Measurements from ENCODE around the gene DACH1.

DACH1 gene

GRCh38 chr13:71516521-71516920, 350.5 kb downstream of the DACH1 start:
- no peak overlapping the region for H3K9ac ChIP-seq (ENCODE audit: low read length)
- H3K27me3 ChIP-seq (ENCODE audit: insufficient read depth, low read length) = no peaks in the 10 kb centered on the region
- no peak overlapping the region for H3K4me2 ChIP-seq (ENCODE audit: low read length)
- no peak overlapping the region for H2AFZ ChIP-seq (ENCODE audit: insufficient read depth, low read length, poor library complexity)
- H3K4ac ChIP-seq (ENCODE audit: low read depth, low read length) = no peak overlapping the region
- WGBS (ENCODE audit: extremely low coverage, insufficient coverage, insufficient read length) = no CpG with 5 or more reads among the region's 3 CpGs
- no peak overlapping the region for H3K23ac ChIP-seq (ENCODE audit: low read length)
- H4K91ac ChIP-seq (ENCODE audit: low read depth, low read length) = no peak overlapping the region
- no peaks in the 10 kb centered on the region for H3K79me1 ChIP-seq (ENCODE audit: low read length)
- no peak overlapping the region for H3K4me3 ChIP-seq (ENCODE audit: low read depth, low read length)
- H4K12ac ChIP-seq (ENCODE audit: low read depth, low read length) = no peak overlapping the region
- no peak overlapping the region for H2BK12ac ChIP-seq (ENCODE audit: low read length)
- no peak overlapping the region for H3K14ac ChIP-seq (ENCODE audit: low read length)
- H2AK5ac ChIP-seq (ENCODE audit: low read length) = no peak overlapping the region
- no peaks in the 10 kb centered on the region for H3K4me1 ChIP-seq (ENCODE audit: control insufficient read depth in 1 of 2, insufficient read depth in 2 of 2, low read length in 2 of 2)
- no peak for DNase-seq
- no peaks in the 10 kb centered on the region for H3K9me3 ChIP-seq (ENCODE audit: insufficient read depth, low read depth, low read length)
- H3K18ac ChIP-seq (ENCODE audit: low read length) = no peak overlapping the region
- H4K8ac ChIP-seq (ENCODE audit: low read depth, low read length) = no peak overlapping the region
- no peaks in the 10 kb centered on the region for H3K79me2 ChIP-seq (ENCODE audit: control insufficient read depth, insufficient read depth, low read length, poor library complexity)
- no peak overlapping the region for H2BK5ac ChIP-seq (ENCODE audit: low read depth, low read length, poor library complexity)
- no peak overlapping the region for H3K27ac ChIP-seq (ENCODE audit: low read depth, low read length)
- no peaks in the 10 kb centered on the region for H3K36me3 ChIP-seq (ENCODE audit: control insufficient read depth in 1 of 2, insufficient read depth in 2 of 2, low read length in 2 of 2)
- H2BK120ac ChIP-seq (ENCODE audit: insufficient read depth, low read length, poor library complexity) = no peak overlapping the region

- H2BK5ac ChIP-seq (ENCODE audit: low read depth, low read length, poor library complexity) = no peak overlapping the region
- H3K23ac ChIP-seq (ENCODE audit: low read length) = no peak overlapping the region
- no peak overlapping the region for H4K91ac ChIP-seq (ENCODE audit: low read depth, low read length)
- no peaks in the 10 kb centered on the region for H3K9me3 ChIP-seq (ENCODE audit: insufficient read depth, low read depth, low read length)
- DNase-seq = no peak
- H3K4me2 ChIP-seq (ENCODE audit: low read length) = no peak overlapping the region
- no CpG with 5 or more reads among the region's 4 CpGs for WGBS (ENCODE audit: extremely low coverage, insufficient coverage, insufficient read length)
- no peaks in the 10 kb centered on the region for H3K4me1 ChIP-seq (ENCODE audit: control insufficient read depth in 1 of 2, insufficient read depth in 2 of 2, low read length in 2 of 2)
- no peak overlapping the region for H2AK5ac ChIP-seq (ENCODE audit: low read length)
- H3K27me3 ChIP-seq (ENCODE audit: insufficient read depth, low read length) = no peaks in the 10 kb centered on the region
- H3K14ac ChIP-seq (ENCODE audit: low read length) = no peak overlapping the region
- no peak overlapping the region for H3K18ac ChIP-seq (ENCODE audit: low read length)
- H3K4me3 ChIP-seq (ENCODE audit: low read depth, low read length) = no peak overlapping the region
- H2AFZ ChIP-seq (ENCODE audit: insufficient read depth, low read length, poor library complexity) = no peak overlapping the region
- no peak overlapping the region for H4K12ac ChIP-seq (ENCODE audit: low read depth, low read length)
- no peaks in the 10 kb centered on the region for H3K79me2 ChIP-seq (ENCODE audit: control insufficient read depth, insufficient read depth, low read length, poor library complexity)
- H3K79me1 ChIP-seq (ENCODE audit: low read length) = no peaks in the 10 kb centered on the region
- H2BK12ac ChIP-seq (ENCODE audit: low read length) = no peak overlapping the region
- H3K4ac ChIP-seq (ENCODE audit: low read depth, low read length) = no peak overlapping the region
- no peak overlapping the region for H3K27ac ChIP-seq (ENCODE audit: low read depth, low read length)
- H3K9ac ChIP-seq (ENCODE audit: low read length) = no peak overlapping the region
- no peak overlapping the region for H2BK120ac ChIP-seq (ENCODE audit: insufficient read depth, low read length, poor library complexity)
- no peak overlapping the region for H4K8ac ChIP-seq (ENCODE audit: low read depth, low read length)
- H3K36me3 ChIP-seq (ENCODE audit: control insufficient read depth in 1 of 2, insufficient read depth in 2 of 2, low read length in 2 of 2) = no peaks in the 10 kb centered on the region
Measured at GRCh38 chr13:71515744-71516038, 351.3 kb downstream of the DACH1 start.

DNA sequence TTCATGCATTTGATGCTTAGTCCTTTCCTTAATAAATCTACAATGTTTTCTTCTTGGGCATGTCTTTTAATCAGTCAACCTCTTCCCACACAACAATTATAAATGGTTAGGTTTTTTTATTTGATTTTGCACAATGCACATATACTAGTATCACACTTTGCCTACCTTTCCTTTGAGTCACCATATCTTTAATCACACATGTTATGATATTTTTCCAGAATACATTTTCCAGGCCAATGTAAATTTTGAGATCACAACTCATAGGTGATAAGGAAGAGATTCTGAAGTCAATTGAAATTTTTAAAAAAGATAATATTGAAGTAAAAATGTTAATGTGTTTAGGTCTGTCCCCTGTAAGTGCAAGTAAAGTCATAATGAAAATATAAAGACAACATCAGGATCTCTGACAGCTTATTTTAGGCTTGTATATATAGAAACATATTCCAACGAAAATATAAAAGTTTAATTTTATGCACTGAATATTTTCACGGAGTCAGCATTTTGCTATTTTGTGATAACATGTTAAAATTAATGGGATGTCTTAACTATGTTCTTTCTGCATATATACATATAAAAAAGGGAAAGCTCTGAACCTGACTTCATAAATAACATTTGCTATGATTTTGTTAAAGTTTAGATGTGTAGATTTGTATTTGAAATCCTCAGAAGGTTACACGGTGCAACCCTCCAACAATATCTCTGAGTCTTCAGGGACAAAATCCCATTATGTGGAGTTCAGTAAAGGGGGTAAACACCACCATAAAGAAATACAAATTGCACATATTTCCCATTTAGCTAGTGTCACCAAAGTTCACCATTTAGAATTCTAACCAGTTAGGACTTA, 351.9 kb downstream of the DACH1 start:
- H3K4me2 ChIP-seq (ENCODE audit: low read length) = no peak overlapping the region
- no peaks in the 10 kb centered on the region for H3K4me1 ChIP-seq (ENCODE audit: control insufficient read depth in 1 of 2, insufficient read depth in 2 of 2, low read length in 2 of 2)
- no peak overlapping the region for H2BK12ac ChIP-seq (ENCODE audit: low read length)
- H3K27ac ChIP-seq (ENCODE audit: low read depth, low read length) = no peak overlapping the region
- no peaks in the 10 kb centered on the region for H3K79me1 ChIP-seq (ENCODE audit: low read length)
- no peak overlapping the region for H3K4me3 ChIP-seq (ENCODE audit: low read depth, low read length)
- no peak overlapping the region for H4K8ac ChIP-seq (ENCODE audit: low read depth, low read length)
- no CpG with 5 or more reads among the region's 3 CpGs for WGBS (ENCODE audit: extremely low coverage, insufficient coverage, insufficient read length)
- no peak overlapping the region for H3K4ac ChIP-seq (ENCODE audit: low read depth, low read length)
- no peak overlapping the region for H3K14ac ChIP-seq (ENCODE audit: low read length)
- no peaks in the 10 kb centered on the region for H3K79me2 ChIP-seq (ENCODE audit: control insufficient read depth, insufficient read depth, low read length, poor library complexity)
- H2AK5ac ChIP-seq (ENCODE audit: low read length) = no peak overlapping the region
- H4K91ac ChIP-seq (ENCODE audit: low read depth, low read length) = no peak overlapping the region
- no peak overlapping the region for H2AFZ ChIP-seq (ENCODE audit: insufficient read depth, low read length, poor library complexity)
- no peaks in the 10 kb centered on the region for H3K9me3 ChIP-seq (ENCODE audit: insufficient read depth, low read depth, low read length)
- no peak overlapping the region for H2BK120ac ChIP-seq (ENCODE audit: insufficient read depth, low read length, poor library complexity)
- no peak overlapping the region for H3K18ac ChIP-seq (ENCODE audit: low read length)
- no peak overlapping the region for H4K12ac ChIP-seq (ENCODE audit: low read depth, low read length)
- H3K27me3 ChIP-seq (ENCODE audit: insufficient read depth, low read length) = no peaks in the 10 kb centered on the region
- DNase-seq = no peak
- no peak overlapping the region for H3K23ac ChIP-seq (ENCODE audit: low read length)
- no peaks in the 10 kb centered on the region for H3K36me3 ChIP-seq (ENCODE audit: control insufficient read depth in 1 of 2, insufficient read depth in 2 of 2, low read length in 2 of 2)
- H3K9ac ChIP-seq (ENCODE audit: low read length) = no peak overlapping the region
- H2BK5ac ChIP-seq (ENCODE audit: low read depth, low read length, poor library complexity) = no peak overlapping the region

- no peaks in the 10 kb centered on the region for H3K4me1 ChIP-seq (ENCODE audit: control insufficient read depth in 1 of 2, insufficient read depth in 2 of 2, low read length in 2 of 2)
- H3K4ac ChIP-seq (ENCODE audit: low read depth, low read length) = no peak overlapping the region
- no peak overlapping the region for H3K14ac ChIP-seq (ENCODE audit: low read length)
- H3K27ac ChIP-seq (ENCODE audit: low read depth, low read length) = no peak overlapping the region
- H3K23ac ChIP-seq (ENCODE audit: low read length) = no peak overlapping the region
- H3K27me3 ChIP-seq (ENCODE audit: insufficient read depth, low read length) = no peaks in the 10 kb centered on the region
- no peaks in the 10 kb centered on the region for H3K9me3 ChIP-seq (ENCODE audit: insufficient read depth, low read depth, low read length)
- H2BK5ac ChIP-seq (ENCODE audit: low read depth, low read length, poor library complexity) = no peak overlapping the region
- H4K91ac ChIP-seq (ENCODE audit: low read depth, low read length) = no peak overlapping the region
- H3K79me1 ChIP-seq (ENCODE audit: low read length) = no peaks in the 10 kb centered on the region
- H2AK5ac ChIP-seq (ENCODE audit: low read length) = no peak overlapping the region
- no peak overlapping the region for H2BK120ac ChIP-seq (ENCODE audit: insufficient read depth, low read length, poor library complexity)
- H3K4me3 ChIP-seq (ENCODE audit: low read depth, low read length) = no peak overlapping the region
- H3K9ac ChIP-seq (ENCODE audit: low read length) = no peak overlapping the region
- H3K36me3 ChIP-seq (ENCODE audit: control insufficient read depth in 1 of 2, insufficient read depth in 2 of 2, low read length in 2 of 2) = no peaks in the 10 kb centered on the region
- H2AFZ ChIP-seq (ENCODE audit: insufficient read depth, low read length, poor library complexity) = no peak overlapping the region
- no peak overlapping the region for H2BK12ac ChIP-seq (ENCODE audit: low read length)
- DNase-seq = no peak
- no peak overlapping the region for H3K18ac ChIP-seq (ENCODE audit: low read length)
- H4K8ac ChIP-seq (ENCODE audit: low read depth, low read length) = no peak overlapping the region
- H4K12ac ChIP-seq (ENCODE audit: low read depth, low read length) = no peak overlapping the region
- no peak overlapping the region for H3K4me2 ChIP-seq (ENCODE audit: low read length)
- no peaks in the 10 kb centered on the region for H3K79me2 ChIP-seq (ENCODE audit: control insufficient read depth, insufficient read depth, low read length, poor library complexity)
Measured at GRCh38 chr13:71513411-71514033, 353.5 kb downstream of the DACH1 start.
